C4-2B (cell line): ENCODE measurements around the gene GLI1.

Source experiments
- CTCF ChIP-seq: fragments of 450-650 bp; conservative IDR thresholded peaks from 2 replicates; pipeline ENCODE4 v1.5.1; 2017; ENCODE audit warnings: mild to moderate bottlenecking
- ZFX ChIP-seq: fragments of 450-650 bp; IDR thresholded peaks from 2 replicates; pipeline ENCODE4 v1.6.1; 2017

GRCh38 chr12:57430931-57431566 is 28.5 kb upstream of the GLI1 start, which contains the start of gene R3HDM2:
- TF ChIP-seq CTCF = no peak
- TF ChIP-seq ZFX = no peak
